CD8-positive, alpha-beta memory T cell (primary cell): Measurements from ENCODE around the gene ISG15. TPM values are rescaled to one million over a fixed set of nuclear protein-coding genes. Genes with fewer than 3 reads are reported as not detected.

Experiments used
- CTCF ChIA-PET: fragments of 350-600 bp; sonication (Branson Sonifier 250); formaldehyde crosslinking; loops from one replicate; lab custom pipeline; 2021; ENCODE audit warnings: antibody characterized with exemption; lab: Charles Lee
- POLR2A ChIA-PET: fragments of 350-600 bp; sonication (Branson Sonifier 250); formaldehyde crosslinking; loops from one replicate; lab custom pipeline; 2021; ENCODE audit warnings: antibody characterized with exemption; lab: Charles Lee
- DNase-seq, 5 donors: peaks; one replicate each; pipeline versions ENCODE4 v3.0.0 to v3.0.0-alpha.2; 2020 to 2022; ENCODE audit warnings: mixed read lengths in 1 of 5
- H3K27ac ChIP-seq: one replicate; pipeline ENCODE4 v1.7.0; 2013; ENCODE audit warnings: low read depth, mild to moderate bottlenecking, low read length, moderate library complexity
- H3K27me3 ChIP-seq: 2 replicates; pipeline ENCODE4 v1.7.0; 2013; ENCODE audit warnings: low read length, mild to moderate bottlenecking; ENCODE audit not compliant: insufficient read depth, poor library complexity, severe bottlenecking
- H3K36me3 ChIP-seq: 2 replicates; pipeline ENCODE4 v1.7.0; 2013; ENCODE audit warnings: mild to moderate bottlenecking, low read length, moderate library complexity; ENCODE audit not compliant: insufficient read depth
- H3K4me1 ChIP-seq: 2 replicates; pipeline ENCODE4 v1.7.0; 2013; ENCODE audit warnings: mild to moderate bottlenecking, low read length, moderate library complexity; ENCODE audit not compliant: insufficient read depth
- H3K4me3 ChIP-seq: 2 replicates; pipeline ENCODE4 v1.7.0; 2013; ENCODE audit warnings: mild to moderate bottlenecking, low read length
- H3K9me3 ChIP-seq: 2 replicates; pipeline ENCODE4 v1.7.0; 2013; ENCODE audit warnings: mild to moderate bottlenecking, low read length
- H3K27ac Mint-ChIP-seq, 8 donors: one replicate each; pipeline ENCODE4 v1.8.0; 2020 to 2021; ENCODE audit warnings: mixed read lengths in 8 of 8, mild to moderate bottlenecking in 6 of 8, inconsistent platforms in 3 of 8, moderate library complexity in 3 of 8
- H3K27me3 Mint-ChIP-seq, 2 donors: one replicate each; pipeline ENCODE4 v1.8.0; 2020 to 2021; ENCODE audit warnings: mixed read lengths in 2 of 2, mild to moderate bottlenecking in 1 of 2, moderate library complexity in 1 of 2
- H3K36me3 Mint-ChIP-seq, 3 donors: one replicate each; pipeline ENCODE4 v1.8.0; 2020 to 2021; ENCODE audit warnings: mixed read lengths in 3 of 3, inconsistent platforms in 1 of 3, mild to moderate bottlenecking in 1 of 3
- H3K4me1 Mint-ChIP-seq, 3 donors: one replicate each; pipeline ENCODE4 v1.8.0; 2020 to 2021; ENCODE audit warnings: mixed read lengths in 3 of 3, inconsistent platforms in 1 of 3, mild to moderate bottlenecking in 1 of 3
- H3K4me3 Mint-ChIP-seq, 7 donors: one replicate each; pipeline ENCODE4 v1.8.0; 2020 to 2021; ENCODE audit warnings: mixed read lengths in 7 of 7, mild to moderate bottlenecking in 6 of 7, moderate library complexity in 4 of 7, inconsistent platforms in 2 of 7
- H3K9me3 Mint-ChIP-seq, 5 donors: one replicate each; pipeline ENCODE4 v1.8.0; 2020 to 2022; ENCODE audit warnings: mixed read lengths in 5 of 5, mild to moderate bottlenecking in 3 of 5, moderate library complexity in 2 of 5, inconsistent platforms in 1 of 5
- polyA plus RNA-seq: library from polyadenylated mRNA; unstranded; fragments of 300-500 nt; fragmentation: Illumina TruSeq; gene quantifications from one replicate; pipeline ENCODE4 v1.2.3, GENCODE V29; 2021
- total RNA-seq, 2 experiments: library from RNA; stranded (reverse); gene quantifications; one replicate each; pipeline ENCODE4 v1.2.3, GENCODE V29; 2021

The ISG15 gene
- total and polyA plus RNA-seq, 3 experiments from 2014 or later: 16.9 to 250 (median 20.4) TPM

DNA sequence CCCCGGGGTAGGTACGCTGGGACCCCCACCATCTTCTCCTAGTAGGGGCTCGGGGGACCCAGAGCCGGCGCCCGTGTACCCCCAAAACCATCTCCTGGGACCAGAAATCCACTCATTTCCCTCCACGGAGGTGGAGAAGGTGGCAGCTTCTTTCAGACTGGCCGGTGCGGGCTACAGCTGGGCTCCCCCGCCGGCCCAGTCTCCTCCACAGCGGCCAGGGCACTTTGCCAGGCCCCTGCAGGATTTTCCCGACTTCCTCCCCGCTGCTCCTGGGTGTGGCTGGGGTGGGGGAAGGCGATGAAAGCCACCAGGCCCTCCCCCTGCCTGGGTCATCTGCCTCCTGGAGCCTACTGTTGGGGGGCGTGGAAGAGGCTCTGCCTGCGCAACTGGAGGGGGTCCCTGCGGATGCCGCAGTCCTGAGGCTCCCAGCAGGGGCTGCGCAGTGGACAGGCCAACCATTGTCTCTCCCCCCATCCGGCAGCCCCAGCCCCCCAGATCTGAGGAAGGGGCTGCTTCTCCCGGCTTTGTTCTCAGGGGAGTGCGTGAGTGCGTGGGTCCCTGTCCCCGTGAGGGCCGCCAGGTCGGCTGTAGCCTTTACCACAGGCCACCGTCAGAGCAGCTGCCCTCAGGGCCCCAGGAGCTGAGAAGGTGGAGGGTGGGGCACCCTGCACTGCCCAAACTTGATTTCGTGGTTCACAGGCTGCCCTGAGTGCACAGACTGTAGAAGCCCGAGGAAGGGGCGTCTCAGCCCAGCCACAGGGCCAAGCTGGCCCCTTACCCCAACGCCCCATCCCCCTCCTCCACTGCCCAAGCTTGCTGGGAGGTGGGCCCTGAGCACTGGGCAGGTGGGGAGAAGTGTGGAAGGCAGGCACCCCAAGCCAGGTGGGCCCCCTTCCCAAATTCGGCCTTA is 8.0 kb downstream of the ISG15 start:
- Histone ChIP-seq H3K4me1 (peaks cover 13% of the 10 kb centered on the region), H3K27me3 (no peaks in the 10 kb centered on the region), H3K4me3 (no peak overlapping the region), H3K36me3 (no peaks in the 10 kb centered on the region), H3K27ac (no peak overlapping the region), H3K9me3 (no peaks in the 10 kb centered on the region)
- Mint-ChIP-seq H3K36me3 (no peaks in the 10 kb centered on the region), H3K4me1 (peaks cover 6 to 20% (median 10%) of the 10 kb centered on the region in 3 donors), H3K27ac (peak overlapping the region in 1 of 8 donors; percentile 14), H3K4me3 (peak overlapping the region in 5 of 7 donors; percentile 24 to 72 (median 46)), H3K9me3 (no peaks in the 10 kb centered on the region), H3K27me3 (peaks cover 0 to 3% of the 10 kb centered on the region in 2 donors)
- POLR2A ChIA-PET: no interaction called here
- CTCF ChIA-PET: interaction anchor here (1.2 kb wide), 1 partner anchor 8 kb away, joined by 5 read pairs; the partner anchor contains the start of gene ISG15
- DNase-seq: no peak

GRCh38 chr1:1021920-1022259 is 8.6 kb downstream of the ISG15 start:
- Mint-ChIP-seq H3K4me1 (peaks cover 6 to 20% (median 10%) of the 10 kb centered on the region in 3 donors), H3K36me3 (no peaks in the 10 kb centered on the region), H3K9me3 (no peaks in the 10 kb centered on the region), H3K27me3 (peaks cover 0 to 3% of the 10 kb centered on the region in 2 donors), H3K27ac (no peak overlapping the region), H3K4me3 (peak overlapping the region in 2 of 7 donors; percentile 20 to 34)
- ChIA-PET CTCF (interaction anchor here (1.2 kb wide), 1 partner anchor 8 kb away, joined by 5 read pairs; the partner anchor contains the start of gene ISG15), POLR2A (no interaction called here)
- H3K27me3 ChIP-seq: no peaks in the 10 kb centered on the region
- no peaks in the 10 kb centered on the region for H3K36me3 ChIP-seq
- no peaks in the 10 kb centered on the region for H3K9me3 ChIP-seq
- no peak overlapping the region for H3K27ac ChIP-seq
- peaks cover 13% of the 10 kb centered on the region for H3K4me1 ChIP-seq
- DNase-seq: no peak
- H3K4me3 ChIP-seq: no peak overlapping the region

DNA sequence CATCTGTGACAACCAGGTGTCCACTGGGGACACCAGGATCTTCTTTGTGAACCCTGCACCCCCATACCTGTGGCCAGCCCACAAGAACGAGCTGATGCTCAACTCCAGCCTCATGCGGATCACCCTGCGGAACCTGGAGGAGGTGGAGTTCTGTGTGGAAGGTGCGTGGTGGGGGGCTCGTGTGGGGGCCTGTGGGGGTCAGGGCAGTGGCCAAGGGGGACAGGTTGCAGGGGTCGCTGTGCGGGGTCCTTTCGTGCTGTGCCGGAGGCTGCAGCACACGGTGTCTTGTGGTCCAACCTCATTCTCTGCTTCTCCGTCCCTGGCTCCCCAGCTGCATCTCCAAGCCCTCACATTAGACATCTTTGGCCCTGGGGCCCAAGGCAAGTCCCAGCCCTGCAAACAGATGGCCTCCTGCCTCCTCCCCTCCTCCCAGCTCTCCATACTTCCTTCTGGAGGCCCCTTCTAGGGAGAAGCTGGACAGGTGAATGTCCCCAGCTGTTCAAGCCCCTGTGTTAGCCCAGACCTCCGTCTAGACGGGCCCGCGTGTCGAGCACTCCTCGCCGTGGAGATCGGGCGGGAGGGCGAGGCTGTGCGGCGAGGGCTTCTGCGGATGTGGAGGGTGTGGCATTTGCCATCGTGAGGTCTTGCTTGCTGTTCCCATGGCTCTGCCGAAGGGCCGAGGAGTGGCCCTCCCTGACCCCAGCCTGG is 9.2 kb downstream of the ISG15 start:
- CTCF ChIA-PET: interaction anchor here (1.2 kb wide), 1 partner anchor 9 kb away, joined by 5 read pairs; the partner anchor contains the start of gene ISG15

GRCh38 chr1:1023700-1024099 is 10.4 kb downstream of the ISG15 start:
- H3K36me3 ChIP-seq: no peaks in the 10 kb centered on the region
- DNase-seq: no peak
- Mint-ChIP-seq H3K9me3 (no peaks in the 10 kb centered on the region), H3K27ac (no peak overlapping the region), H3K4me1 (peaks cover 0 to 14% (median 5%) of the 10 kb centered on the region in 3 donors), H3K36me3 (no peaks in the 10 kb centered on the region), H3K4me3 (peak overlapping the region in 1 of 7 donors; percentile 50), H3K27me3 (peaks cover 0 to 3% of the 10 kb centered on the region in 2 donors)
- no peaks in the 10 kb centered on the region for H3K9me3 ChIP-seq
- H3K4me1 ChIP-seq: peaks cover 13% of the 10 kb centered on the region
- no peak overlapping the region for H3K27ac ChIP-seq
- no peak overlapping the region for H3K4me3 ChIP-seq
- H3K27me3 ChIP-seq: no peaks in the 10 kb centered on the region
- ChIA-PET CTCF (no interaction called here), POLR2A (interaction anchor here (0.6 kb wide), 1 partner anchor 16 kb away, joined by 10 read pairs; no protein-coding TSS in a partner anchor)

More for the DNA sequence above, 9.2 kb downstream of the ISG15 start:
- H3K9me3 Mint-ChIP-seq: no peaks in the 10 kb centered on the region
- no peak overlapping the region for H3K27ac Mint-ChIP-seq
- H3K36me3 ChIP-seq: no peaks in the 10 kb centered on the region
- DNase-seq: no peak
- peaks cover 0 to 3% of the 10 kb centered on the region in 2 donors for H3K27me3 Mint-ChIP-seq
- POLR2A ChIA-PET: no interaction called here
- no peaks in the 10 kb centered on the region for H3K36me3 Mint-ChIP-seq
- no peak overlapping the region for H3K27ac ChIP-seq
- no peaks in the 10 kb centered on the region for H3K9me3 ChIP-seq
- H3K27me3 ChIP-seq: no peaks in the 10 kb centered on the region
- H3K4me1 Mint-ChIP-seq: peaks cover 2 to 15% (median 6%) of the 10 kb centered on the region in 3 donors
- H3K4me1 ChIP-seq: peaks cover 13% of the 10 kb centered on the region
- no peak overlapping the region for H3K4me3 ChIP-seq
- peak overlapping the region in 6 of 7 donors; percentile 15 to 86 (median 28) for H3K4me3 Mint-ChIP-seq

- H3K27me3 ChIP-seq: no peaks in the 10 kb centered on the region
Observed at GRCh38 chr1:1024149-1024770, 11.0 kb downstream of the ISG15 start.

DNA sequence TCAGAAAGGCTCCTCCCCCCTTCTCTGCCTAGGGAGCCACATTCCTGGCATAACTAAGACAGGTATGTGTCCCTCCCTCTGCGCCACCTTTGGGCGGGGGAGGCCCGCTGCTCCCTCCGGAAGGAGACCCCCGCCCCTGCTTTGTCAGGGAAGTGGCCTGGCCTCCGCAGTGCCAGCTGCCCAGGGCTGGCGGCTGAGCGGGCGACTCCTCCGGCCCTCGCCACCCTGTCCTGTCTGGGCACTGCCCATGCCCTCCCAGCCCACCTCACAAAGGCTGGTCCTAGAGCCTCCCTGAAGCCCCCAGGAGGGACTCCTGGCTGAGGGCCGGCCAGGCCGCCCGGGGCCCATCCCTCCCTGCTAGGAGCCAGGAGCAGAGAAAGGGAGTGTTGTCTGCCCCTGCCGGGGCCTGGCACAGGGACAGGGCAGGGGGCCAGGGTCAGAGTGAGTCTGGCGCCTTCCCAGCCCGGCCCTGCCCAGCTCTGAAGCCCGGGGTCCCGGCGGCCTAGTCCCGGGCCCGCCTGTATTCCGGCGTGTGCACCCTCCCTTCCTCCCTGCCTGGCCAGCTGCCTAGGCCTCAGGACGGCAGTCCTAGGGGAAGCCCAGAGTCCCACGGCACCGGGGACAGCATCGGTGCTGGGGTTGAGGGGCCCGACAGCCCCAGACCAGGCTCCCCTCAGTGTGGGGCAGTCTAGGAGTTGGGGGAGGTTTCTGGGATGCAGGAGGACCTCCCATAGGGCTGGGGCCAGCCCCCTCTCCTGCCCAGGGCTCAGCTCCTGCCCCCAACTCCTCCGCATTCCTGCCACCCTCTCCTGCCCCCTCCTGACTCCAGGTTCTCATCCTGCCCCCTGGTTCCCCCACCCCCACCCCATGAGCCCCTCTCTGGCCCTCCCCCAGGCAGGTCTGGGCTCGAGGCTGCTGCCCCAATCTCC is 11.7 kb downstream of the ISG15 start:
- ChIA-PET POLR2A (interaction anchor here (0.6 kb wide), 1 partner anchor 18 kb away, joined by 3 read pairs; no protein-coding TSS in a partner anchor), CTCF (no interaction called here)
- Histone ChIP-seq H3K4me3 (no peak overlapping the region), H3K36me3 (no peaks in the 10 kb centered on the region), H3K4me1 (peaks cover 9% of the 10 kb centered on the region), H3K9me3 (no peaks in the 10 kb centered on the region), H3K27ac (no peak overlapping the region), H3K27me3 (no peaks in the 10 kb centered on the region)
- peaks cover 0 to 3% of the 10 kb centered on the region in 2 donors for H3K27me3 Mint-ChIP-seq
- DNase-seq: no peak
- no peak overlapping the region for H3K27ac Mint-ChIP-seq
- no peak overlapping the region for H3K4me3 Mint-ChIP-seq
- peaks cover 0 to 10% (median 3%) of the 10 kb centered on the region in 3 donors for H3K4me1 Mint-ChIP-seq
- no peaks in the 10 kb centered on the region for H3K9me3 Mint-ChIP-seq
- H3K36me3 Mint-ChIP-seq: no peaks in the 10 kb centered on the region

More at GRCh38 chr1:1024149-1024770, 11.0 kb downstream of the ISG15 start:
- Histone ChIP-seq H3K4me1 (peaks cover 9% of the 10 kb centered on the region), H3K36me3 (no peaks in the 10 kb centered on the region), H3K4me3 (no peak overlapping the region), H3K9me3 (no peaks in the 10 kb centered on the region), H3K27ac (no peak overlapping the region)
- Mint-ChIP-seq H3K4me1 (peaks cover 0 to 10% (median 3%) of the 10 kb centered on the region in 3 donors), H3K27me3 (peaks cover 0 to 3% of the 10 kb centered on the region in 2 donors), H3K4me3 (no peak overlapping the region), H3K9me3 (no peaks in the 10 kb centered on the region), H3K27ac (peak overlapping the region in 1 of 8 donors; percentile 47), H3K36me3 (no peaks in the 10 kb centered on the region)
- no peak for DNase-seq
- ChIA-PET CTCF (no interaction called here), POLR2A (interaction anchor here (0.6 kb wide), 1 partner anchor 16 kb away, joined by 10 read pairs; no protein-coding TSS in a partner anchor)

DNA sequence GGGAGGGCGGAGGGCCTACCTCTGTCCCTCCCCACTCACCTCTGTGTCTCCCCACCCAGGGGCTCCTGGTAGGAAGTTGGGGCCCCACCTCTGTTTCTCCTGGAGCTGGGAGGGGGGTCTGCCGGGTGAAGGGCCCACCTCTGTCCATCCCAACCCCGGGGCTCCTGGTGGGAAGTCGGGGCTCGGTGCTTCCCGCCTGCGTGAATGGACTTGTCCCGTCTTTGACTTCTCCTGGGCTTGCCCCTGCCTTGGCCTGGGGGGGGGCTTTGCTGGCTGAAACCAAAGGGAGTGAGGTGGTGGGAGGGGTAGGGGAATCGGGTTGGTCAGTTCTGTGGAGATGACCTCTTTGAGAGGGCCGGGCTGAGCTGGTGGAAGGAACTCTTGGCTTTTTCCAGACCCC is 12.4 kb downstream of the ISG15 start:
- Mint-ChIP-seq H3K36me3 (no peaks in the 10 kb centered on the region), H3K4me3 (no peak overlapping the region), H3K4me1 (peaks cover 0 to 10% (median 3%) of the 10 kb centered on the region in 3 donors), H3K27ac (no peak overlapping the region), H3K9me3 (no peaks in the 10 kb centered on the region), H3K27me3 (peaks cover 0 to 3% of the 10 kb centered on the region in 2 donors)
- H3K4me3 ChIP-seq: no peak overlapping the region
- no peak overlapping the region for H3K27ac ChIP-seq
- DNase-seq: no peak
- no peaks in the 10 kb centered on the region for H3K36me3 ChIP-seq
- CTCF ChIA-PET: no interaction called here
- H3K27me3 ChIP-seq: no peaks in the 10 kb centered on the region
- H3K4me1 ChIP-seq: peaks cover 9% of the 10 kb centered on the region
- POLR2A ChIA-PET: interaction anchor here (0.6 kb wide), 1 partner anchor 19 kb away, joined by 3 read pairs; no protein-coding TSS in a partner anchor
- no peaks in the 10 kb centered on the region for H3K9me3 ChIP-seq
